H9 (cell line): ENCODE results near the gene TEX53. TPM values are rescaled to one million over a fixed set of nuclear protein-coding genes. Genes with fewer than 3 reads are reported as not detected.

Source experiments
- DNase-seq: peaks from one replicate; pipeline ENCODE4 v3.0.0-alpha.2; 2017
- H2AFZ ChIP-seq: one replicate; pipeline ENCODE4 v1.6.1; 2013; ENCODE audit warnings: mild to moderate bottlenecking, low read length, control low read depth, moderate library complexity
- H2AK5ac ChIP-seq: 2 replicates; pipeline ENCODE4 v1.6.1; 2013; ENCODE audit warnings: low read length, control low read depth, mixed read lengths; ENCODE audit not compliant: insufficient read length
- H2BK120ac ChIP-seq: one replicate; pipeline ENCODE4 v1.6.1; 2013; ENCODE audit warnings: low read depth, mild to moderate bottlenecking, low read length, control low read depth, inconsistent platforms; ENCODE audit not compliant: poor library complexity, severe bottlenecking
- H2BK12ac ChIP-seq: 2 replicates; pipeline ENCODE4 v1.6.1; 2013; ENCODE audit warnings: low read length, control low read depth, mixed read lengths, low read depth; ENCODE audit not compliant: insufficient read length
- H2BK15ac ChIP-seq: 2 replicates; pipeline ENCODE4 v1.6.1; 2013; ENCODE audit warnings: low read depth, low read length, control low read depth
- H2BK20ac ChIP-seq: one replicate; pipeline ENCODE4 v1.6.1; 2013; ENCODE audit warnings: low read depth, mild to moderate bottlenecking, low read length, control low read depth, inconsistent platforms; ENCODE audit not compliant: poor library complexity, severe bottlenecking
- H2BK5ac ChIP-seq: 2 replicates; pipeline ENCODE4 v1.6.1; 2013; ENCODE audit warnings: low read length, control low read depth, mixed read lengths; ENCODE audit not compliant: insufficient read length
- H3K14ac ChIP-seq: 2 replicates; pipeline ENCODE4 v1.6.1; 2013; ENCODE audit warnings: low read length, control low read depth; ENCODE audit not compliant: insufficient read depth
- H3K18ac ChIP-seq: 2 replicates; pipeline ENCODE4 v1.6.1; 2013; ENCODE audit warnings: low read depth, mild to moderate bottlenecking, mixed read lengths, low read length, control low read depth; ENCODE audit not compliant: insufficient read length
- H3K23ac ChIP-seq: 2 replicates; pipeline ENCODE4 v1.6.1; 2013; ENCODE audit warnings: low read length, control low read depth, mixed read lengths, low read depth; ENCODE audit not compliant: insufficient read length
- H3K23me2 ChIP-seq: 2 replicates; pipeline ENCODE4 v1.6.1; 2013; ENCODE audit warnings: low read depth, mild to moderate bottlenecking, mixed read lengths, low read length, control low read depth; ENCODE audit not compliant: insufficient read length, poor library complexity, severe bottlenecking
- H3K27ac ChIP-seq: 2 replicates; pipeline ENCODE4 v1.5.1; 2013; ENCODE audit warnings: low read length, control low read depth, mixed read lengths, low read depth; ENCODE audit not compliant: insufficient read length
- H3K27me3 ChIP-seq: 2 replicates; pipeline ENCODE4 v1.6.1; 2013; ENCODE audit warnings: low read length, control low read depth, inconsistent platforms; ENCODE audit not compliant: insufficient read depth
- H3K4ac ChIP-seq: 2 replicates; pipeline ENCODE4 v1.6.1; 2013; ENCODE audit warnings: low read depth, mild to moderate bottlenecking, control low read depth, inconsistent platforms, low read length, moderate library complexity
- H3K4me1 ChIP-seq: 2 replicates; pipeline ENCODE4 v1.6.1; 2013; ENCODE audit warnings: low read length, control low read depth, inconsistent platforms; ENCODE audit not compliant: insufficient read depth
- H3K4me2 ChIP-seq: 2 replicates; pipeline ENCODE4 v1.6.1; 2013; ENCODE audit warnings: low read length, control low read depth, mixed read lengths; ENCODE audit not compliant: insufficient read length, insufficient read depth
- H3K56ac ChIP-seq: 2 replicates; pipeline ENCODE4 v1.6.1; 2013; ENCODE audit warnings: low read depth, mild to moderate bottlenecking, mixed read lengths, low read length, control low read depth; ENCODE audit not compliant: insufficient read length
- H3K79me1 ChIP-seq: 2 replicates; pipeline ENCODE4 v1.6.1; 2013; ENCODE audit warnings: low read depth, mild to moderate bottlenecking, moderate library complexity, low read length, control low read depth, inconsistent platforms; ENCODE audit not compliant: insufficient read depth, poor library complexity, severe bottlenecking
- H3K79me2 ChIP-seq: 2 replicates; pipeline ENCODE4 v1.6.1; 2013; ENCODE audit warnings: low read length, control low read depth, inconsistent platforms; ENCODE audit not compliant: insufficient read depth
- H3K9ac ChIP-seq: 2 replicates; pipeline ENCODE4 v1.6.1; 2013; ENCODE audit warnings: low read length, control low read depth, mixed read lengths; ENCODE audit not compliant: insufficient read length; ENCODE audit errors: extremely low read depth
- H3K9me3 ChIP-seq: one replicate; pipeline ENCODE4 v1.6.1; 2013; ENCODE audit warnings: low read depth, low read length, inconsistent platforms; ENCODE audit not compliant: control insufficient read depth
- H3T11ph ChIP-seq: one replicate; pipeline ENCODE4 v1.6.1; 2013; ENCODE audit warnings: mild to moderate bottlenecking, low read length, control low read depth, inconsistent platforms
- H4K20me1 ChIP-seq: one replicate; pipeline ENCODE4 v1.6.1; 2013; ENCODE audit not compliant: control insufficient read depth, insufficient read length, insufficient read depth
- H4K5ac ChIP-seq: 2 replicates; pipeline ENCODE4 v1.6.1; 2013; ENCODE audit warnings: low read depth, mild to moderate bottlenecking, mixed read lengths, low read length, control low read depth; ENCODE audit not compliant: insufficient read length
- H4K8ac ChIP-seq: replicated peaks from 2 replicates; pipeline ENCODE4 v1.6.1; 2013; ENCODE audit warnings: low read length, control low read depth, mixed read lengths, low read depth; ENCODE audit not compliant: insufficient read length
- H4K91ac ChIP-seq: 2 replicates; pipeline ENCODE4 v1.6.1; 2013; ENCODE audit warnings: low read depth, mild to moderate bottlenecking, moderate library complexity, mixed read lengths, low read length, control low read depth; ENCODE audit not compliant: insufficient read length
- H3K27ac Mint-ChIP-seq, 3 experiments: 2 replicates in 2 of 3; 3 replicates in 1 of 3; pipeline ENCODE4 v1.8.0; 2020 to 2021; ENCODE audit warnings: mixed read lengths in 3 of 3, mild to moderate bottlenecking in 1 of 3, moderate library complexity in 1 of 3
- H3K27me3 Mint-ChIP-seq: 2 replicates; pipeline ENCODE4 v1.8.0; 2021; ENCODE audit warnings: low read depth, mild to moderate bottlenecking, moderate library complexity, mixed read lengths
- H3K36me3 Mint-ChIP-seq, 3 experiments: 2 replicates in 2 of 3; 3 replicates in 1 of 3; pipeline ENCODE4 v1.8.0; 2020 to 2021; ENCODE audit warnings: low read depth in 3 of 3, mixed read lengths in 3 of 3; ENCODE audit not compliant: insufficient read depth in 1 of 3
- H3K4me1 Mint-ChIP-seq, 2 experiments: 2 replicates each; pipeline ENCODE4 v1.8.0; 2020; ENCODE audit warnings: mixed read lengths in 2 of 2
- H3K4me3 Mint-ChIP-seq, 2 experiments: 2 replicates in 1 of 2; 3 replicates in 1 of 2; pipeline ENCODE4 v1.8.0; 2020 to 2021; ENCODE audit warnings: mild to moderate bottlenecking in 2 of 2, mixed read lengths in 2 of 2, moderate library complexity in 1 of 2
- H3K9me3 Mint-ChIP-seq, 2 experiments: 2 replicates in 1 of 2; 3 replicates in 1 of 2; pipeline ENCODE4 v1.8.0; 2020; ENCODE audit warnings: mild to moderate bottlenecking in 2 of 2, mixed read lengths in 2 of 2, moderate library complexity in 1 of 2
- CTCF ChIP-seq: fragments of 200-600 bp; sonication (generic); conservative IDR thresholded peaks from 3 replicates; pipeline ENCODE4 v1.8.0; 2021; ENCODE audit warnings: antibody characterized with exemption, mild to moderate bottlenecking
- total RNA-seq: library from RNA; stranded (reverse); gene quantifications from 2 replicates; pipeline ENCODE4 v1.2.1, GENCODE V29; 2021

The TEX53 gene
- total RNA-seq, 1 experiment from 2014 or later: not detected

GRCh38 chr9:114669961-114670360 is 12.4 kb upstream of the TEX53 start:
- no peaks in the 10 kb centered on the region for H4K20me1 ChIP-seq
- no peaks in the 10 kb centered on the region for H3K23me2 ChIP-seq
- H3K4me1 ChIP-seq: no peaks in the 10 kb centered on the region
- H4K8ac ChIP-seq: no peak overlapping the region
- H3K36me3 Mint-ChIP-seq: no peaks in the 10 kb centered on the region
- no peak for DNase-seq
- H3K9me3 Mint-ChIP-seq: no peaks in the 10 kb centered on the region
- H4K91ac ChIP-seq: no peak overlapping the region
- H2AK5ac ChIP-seq: no peak overlapping the region
- no peak overlapping the region for H3T11ph ChIP-seq
- no peak overlapping the region for H2BK12ac ChIP-seq
- no peak overlapping the region for H4K5ac ChIP-seq
- peaks cover 9 to 11% of the 10 kb centered on the region in 2 experiments for H3K4me1 Mint-ChIP-seq
- H3K56ac ChIP-seq: no peak overlapping the region
- TF ChIP-seq CTCF: no peak
- H3K27me3 ChIP-seq: no peaks in the 10 kb centered on the region
- H2BK120ac ChIP-seq: no peak overlapping the region
- H3K27ac Mint-ChIP-seq: no peak overlapping the region
- no peak overlapping the region for H2BK20ac ChIP-seq
- no peak overlapping the region for H2BK15ac ChIP-seq
- no peak overlapping the region for H3K27ac ChIP-seq
- H3K4me2 ChIP-seq: no peak overlapping the region
- no peak overlapping the region for H2AFZ ChIP-seq
- H3K4me3 Mint-ChIP-seq: no peak overlapping the region
- no peaks in the 10 kb centered on the region for H3K9me3 ChIP-seq
- no peak overlapping the region for H3K23ac ChIP-seq
- H3K79me2 ChIP-seq: no peaks in the 10 kb centered on the region
- no peak overlapping the region for H3K18ac ChIP-seq
- H3K14ac ChIP-seq: no peak overlapping the region
- H3K27me3 Mint-ChIP-seq: peaks cover 33% of the 10 kb centered on the region
- no peak overlapping the region for H2BK5ac ChIP-seq
- no peaks in the 10 kb centered on the region for H3K79me1 ChIP-seq
- no peak overlapping the region for H3K9ac ChIP-seq
- H3K4ac ChIP-seq: no peak overlapping the region
